Keratinocyte (primary cell): ENCODE data around the gene FAM72C. TPM values are rescaled to one million over a fixed set of nuclear protein-coding genes. Genes with fewer than 3 reads are reported as not detected.
"Not testable (repeated sequence)": the region's sequence is repeated elsewhere in the genome, so short reads cannot be mapped to it uniquely, and the experiment has no call there.

ENCODE experiments used
- DNase-seq: peaks from one replicate; pipeline ENCODE4 v3.0.0-alpha.2; 2011; ENCODE audit warnings: low read depth, missing footprints, low spot score
- FAIRE-seq: peaks from 2 replicates; lab custom pipeline; 2011; peaks lifted over from hg19 to GRCh38; lab: Jason Lieb, UNC
- H2AFZ ChIP-seq: 2 replicates; pipeline ENCODE4 v1.6.0; 2012; ENCODE audit warnings: low read length, control low read depth, inconsistent platforms; ENCODE audit not compliant: control insufficient read depth
- H3K27ac ChIP-seq: 2 replicates; pipeline ENCODE4 v1.5.1; 2011; ENCODE audit warnings: low read length; ENCODE audit not compliant: control insufficient read depth, insufficient read depth
- H3K27me3 ChIP-seq: 3 replicates; pipeline ENCODE4 v1.6.0; 2011; ENCODE audit warnings: low read length; ENCODE audit not compliant: control insufficient read depth, insufficient read depth; ENCODE audit errors: extremely low read depth
- H3K36me3 ChIP-seq, 2 experiments: 2 replicates in 1 of 2; 3 replicates in 1 of 2; pipeline ENCODE4 v1.5.1; 2011; ENCODE audit warnings: low read length in 2 of 2, mild to moderate bottlenecking in 1 of 2; ENCODE audit not compliant: control insufficient read depth in 2 of 2, insufficient read depth in 2 of 2; ENCODE audit errors: extremely low read depth in 1 of 2
- H3K4me1 ChIP-seq: 3 replicates; pipeline ENCODE4 v1.5.1; 2011; ENCODE audit warnings: low read length; ENCODE audit not compliant: control insufficient read depth, insufficient read depth; ENCODE audit errors: extremely low read depth
- H3K4me2 ChIP-seq: 3 replicates; pipeline ENCODE4 v1.6.0; 2011; ENCODE audit warnings: low read depth, low read length; ENCODE audit not compliant: control insufficient read depth, insufficient read depth; ENCODE audit errors: extremely low read depth
- H3K4me3 ChIP-seq, 3 experiments: fragments of 200-600 bp in 1 of 3; sonication (generic) in 1 of 3; 2 replicates in 2 of 3; 3 replicates in 1 of 3; pipeline ENCODE4 v1.5.1; 2011 to 2016; ENCODE audit warnings: low read length in 3 of 3, mild to moderate bottlenecking in 3 of 3, control low read depth in 2 of 3, inconsistent platforms in 1 of 3, low read depth in 1 of 3, mixed read lengths in 1 of 3, mixed run types in 1 of 3, moderate library complexity in 1 of 3; ENCODE audit not compliant: control insufficient read depth in 2 of 3, insufficient read depth in 2 of 3; ENCODE audit errors: extremely low read depth in 1 of 3
- H3K79me2 ChIP-seq: 2 replicates; pipeline ENCODE4 v1.6.0; 2012; ENCODE audit warnings: low read length; ENCODE audit not compliant: control insufficient read depth, insufficient read depth
- H3K9ac ChIP-seq: 3 replicates; pipeline ENCODE4 v1.6.0; 2011; ENCODE audit warnings: low read length; ENCODE audit not compliant: control insufficient read depth, insufficient read depth; ENCODE audit errors: extremely low read depth
- H3K9me1 ChIP-seq: 3 replicates; pipeline ENCODE4 v1.6.0; 2011; ENCODE audit warnings: low read length; ENCODE audit not compliant: control insufficient read depth, insufficient read depth; ENCODE audit errors: extremely low read depth
- H3K9me3 ChIP-seq: 2 replicates; pipeline ENCODE4 v1.5.1; 2012; ENCODE audit warnings: low read depth, low read length; ENCODE audit not compliant: control insufficient read depth
- H4K20me1 ChIP-seq: 3 replicates; pipeline ENCODE4 v1.6.0; 2011; ENCODE audit warnings: low read length; ENCODE audit not compliant: control insufficient read depth, insufficient read depth; ENCODE audit errors: extremely low read depth
- dilution Hi-C: fragments of 300-500 bp; cut with MboI; formaldehyde crosslinking; loops from one replicate; pipeline ENCODE4 v1.7.0; 2020; ENCODE audit warnings: low sequenced_read_pairs; ENCODE audit not compliant: extremely low pct_ligation_motif_present
- polyA plus RNA-seq, 5 experiments: library from polyadenylated mRNA; depleted of rRNA in 3 of 5; stranded (reverse) in 3 of 5; stranded (forward) in 1 of 5; unstranded in 1 of 5; fragments of >200 nt; gene quantifications; 1 replicate in 1 of 5; 2 replicates in 3 of 5; 3 replicates in 1 of 5; pipeline versions ENCODE4 v1.2.1 to v1.2.3, GENCODE V29; 2011 to 2012; ENCODE audit warnings: missing spikeins in 2 of 5, low read depth in 1 of 5, low replicate concordance in 1 of 5

Gene FAM72C
- polyA plus RNA-seq, 1 donor (not counting 4 experiments of a cell fraction or from before 2014, with no cell fraction given): 3.4 TPM

- H3K9ac ChIP-seq, H3K4me2 ChIP-seq, H4K20me1 ChIP-seq, DNase-seq, FAIRE-seq, H3K4me3 ChIP-seq, H3K36me3 ChIP-seq, H3K27me3 ChIP-seq, dilution Hi-C loops, H3K9me1 ChIP-seq, H3K4me1 ChIP-seq, H3K27ac ChIP-seq, H3K79me2 ChIP-seq, H2AFZ ChIP-seq, H3K9me3 ChIP-seq: not testable (repeated sequence)
Measured at GRCh38 chr1:144014528-144014927, 42.7 kb upstream of the FAM72C start.

GRCh38 chr1:144014121-144014520 is 42.3 kb upstream of the FAM72C start:
- H3K9me1 ChIP-seq, H4K20me1 ChIP-seq, DNase-seq, H3K79me2 ChIP-seq, H3K27ac ChIP-seq, H3K9ac ChIP-seq, H3K36me3 ChIP-seq, FAIRE-seq, H2AFZ ChIP-seq, H3K4me3 ChIP-seq, dilution Hi-C loops, H3K4me2 ChIP-seq, H3K9me3 ChIP-seq, H3K4me1 ChIP-seq, H3K27me3 ChIP-seq: not testable (repeated sequence)

GRCh38 chr1:144012168-144012733 is 40.5 kb upstream of the FAM72C start:
- H3K9ac ChIP-seq, H3K9me1 ChIP-seq, H2AFZ ChIP-seq, H3K27ac ChIP-seq, H3K4me2 ChIP-seq, H3K4me1 ChIP-seq, H4K20me1 ChIP-seq, H3K9me3 ChIP-seq, H3K27me3 ChIP-seq, H3K4me3 ChIP-seq, DNase-seq, FAIRE-seq, H3K79me2 ChIP-seq, H3K36me3 ChIP-seq, dilution Hi-C loops: not testable (repeated sequence)

- DNase-seq, H3K9me1 ChIP-seq, H3K9me3 ChIP-seq, H3K27ac ChIP-seq, dilution Hi-C loops, H2AFZ ChIP-seq, H4K20me1 ChIP-seq, H3K4me2 ChIP-seq, H3K4me3 ChIP-seq, FAIRE-seq, H3K9ac ChIP-seq, H3K27me3 ChIP-seq, H3K4me1 ChIP-seq, H3K79me2 ChIP-seq, H3K36me3 ChIP-seq: not testable (repeated sequence)
Measured at GRCh38 chr1:144009410-144009809, 37.6 kb upstream of the FAM72C start.

- H3K36me3 ChIP-seq, H3K79me2 ChIP-seq, H3K27ac ChIP-seq, H4K20me1 ChIP-seq, H3K9me1 ChIP-seq, H3K4me1 ChIP-seq, H3K27me3 ChIP-seq, H3K4me2 ChIP-seq, H2AFZ ChIP-seq, DNase-seq, FAIRE-seq, H3K9ac ChIP-seq, H3K9me3 ChIP-seq, dilution Hi-C loops, H3K4me3 ChIP-seq: not testable (repeated sequence)
Measured at GRCh38 chr1:144004259-144004658, 32.5 kb upstream of the FAM72C start.
